ENCODE measurements around the gene KBTBD7.

Gene KBTBD7, protein sequence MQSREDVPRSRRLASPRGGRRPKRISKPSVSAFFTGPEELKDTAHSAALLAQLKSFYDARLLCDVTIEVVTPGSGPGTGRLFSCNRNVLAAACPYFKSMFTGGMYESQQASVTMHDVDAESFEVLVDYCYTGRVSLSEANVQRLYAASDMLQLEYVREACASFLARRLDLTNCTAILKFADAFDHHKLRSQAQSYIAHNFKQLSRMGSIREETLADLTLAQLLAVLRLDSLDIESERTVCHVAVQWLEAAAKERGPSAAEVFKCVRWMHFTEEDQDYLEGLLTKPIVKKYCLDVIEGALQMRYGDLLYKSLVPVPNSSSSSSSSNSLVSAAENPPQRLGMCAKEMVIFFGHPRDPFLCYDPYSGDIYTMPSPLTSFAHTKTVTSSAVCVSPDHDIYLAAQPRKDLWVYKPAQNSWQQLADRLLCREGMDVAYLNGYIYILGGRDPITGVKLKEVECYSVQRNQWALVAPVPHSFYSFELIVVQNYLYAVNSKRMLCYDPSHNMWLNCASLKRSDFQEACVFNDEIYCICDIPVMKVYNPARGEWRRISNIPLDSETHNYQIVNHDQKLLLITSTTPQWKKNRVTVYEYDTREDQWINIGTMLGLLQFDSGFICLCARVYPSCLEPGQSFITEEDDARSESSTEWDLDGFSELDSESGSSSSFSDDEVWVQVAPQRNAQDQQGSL

DNA sequence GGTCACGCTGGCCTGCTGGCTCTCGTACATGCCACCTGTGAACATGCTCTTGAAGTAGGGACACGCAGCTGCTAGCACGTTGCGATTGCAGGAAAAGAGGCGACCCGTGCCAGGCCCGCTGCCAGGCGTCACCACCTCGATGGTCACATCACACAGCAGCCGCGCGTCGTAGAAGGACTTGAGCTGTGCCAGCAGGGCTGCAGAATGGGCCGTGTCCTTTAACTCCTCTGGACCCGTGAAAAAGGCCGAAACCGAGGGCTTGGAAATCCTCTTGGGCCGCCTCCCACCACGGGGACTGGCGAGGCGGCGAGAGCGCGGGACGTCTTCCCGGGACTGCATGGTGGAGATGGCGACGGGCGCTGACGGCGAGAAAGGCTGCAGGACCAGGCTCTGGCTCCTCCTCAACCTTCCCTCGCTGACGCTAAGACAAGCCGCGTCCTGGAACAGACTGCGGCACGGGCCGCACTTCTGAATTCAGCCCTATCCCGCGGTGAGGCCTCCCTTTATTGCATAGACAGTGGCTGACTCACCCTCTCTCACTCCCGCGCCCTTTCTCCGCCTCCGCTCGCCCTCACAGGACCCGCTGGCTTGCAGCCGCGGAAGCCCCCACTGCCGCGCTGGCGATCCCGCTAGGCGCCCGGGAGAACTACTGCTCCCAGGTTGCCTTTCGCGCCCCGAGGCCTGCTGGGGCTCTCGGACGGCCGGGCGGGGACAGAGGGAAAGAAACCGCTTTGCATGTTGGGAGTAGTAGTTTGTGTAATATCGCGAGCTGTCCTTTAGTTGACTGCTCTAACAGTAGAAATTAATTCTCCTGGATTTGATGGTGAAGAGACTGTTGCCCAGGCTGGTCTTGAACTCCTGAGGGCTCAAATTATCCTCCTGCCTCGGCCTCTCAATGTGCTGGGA, at the start of gene KBTBD7:
Gene KBTBD7 (minus strand): TSS at position 651 of the 906 bp plus-strand sequence. CDS start 312 bp downstream, at position 339.
- DNase-seq = peak; percentile 92

DNA sequence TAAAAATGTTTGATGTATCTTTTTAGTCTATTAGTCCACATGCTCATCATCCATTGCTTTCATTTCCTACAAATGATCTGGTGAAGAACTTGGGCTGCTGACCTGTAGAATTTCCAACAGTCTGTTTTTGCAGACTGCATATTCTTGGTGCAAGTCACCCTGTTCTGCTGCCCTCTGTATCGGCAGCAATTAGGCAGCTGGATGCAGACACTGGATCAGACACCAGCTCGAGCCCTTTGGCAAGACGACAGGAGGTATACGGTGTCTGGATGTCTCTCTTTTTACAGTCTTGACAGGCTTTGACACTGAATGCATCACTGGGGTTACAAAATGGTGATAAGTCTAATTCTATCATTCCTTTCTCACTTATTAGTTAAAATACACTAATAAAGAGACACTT, 47.3 kb upstream of the KBTBD7 start:
- no peak for DNase-seq

DNA sequence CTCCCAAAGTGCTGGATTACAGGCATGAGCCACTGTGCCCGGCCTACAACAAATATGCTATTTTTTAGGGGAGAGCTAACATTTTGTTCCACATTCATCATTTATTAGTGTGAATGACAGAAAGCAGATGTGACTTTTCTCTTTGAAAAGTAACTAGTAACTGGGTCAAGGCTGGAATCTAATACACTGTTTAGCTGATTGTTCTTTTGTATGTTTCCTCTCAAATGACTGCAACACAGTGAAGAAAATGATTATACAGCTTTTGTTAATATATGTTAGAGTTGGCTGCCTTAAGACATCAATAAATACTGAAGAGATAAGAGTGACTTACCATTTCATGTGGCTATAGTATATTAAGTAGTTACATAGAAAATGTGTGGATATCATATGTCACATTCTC, 42.0 kb upstream of the KBTBD7 start:
- no peak for DNase-seq

DNA sequence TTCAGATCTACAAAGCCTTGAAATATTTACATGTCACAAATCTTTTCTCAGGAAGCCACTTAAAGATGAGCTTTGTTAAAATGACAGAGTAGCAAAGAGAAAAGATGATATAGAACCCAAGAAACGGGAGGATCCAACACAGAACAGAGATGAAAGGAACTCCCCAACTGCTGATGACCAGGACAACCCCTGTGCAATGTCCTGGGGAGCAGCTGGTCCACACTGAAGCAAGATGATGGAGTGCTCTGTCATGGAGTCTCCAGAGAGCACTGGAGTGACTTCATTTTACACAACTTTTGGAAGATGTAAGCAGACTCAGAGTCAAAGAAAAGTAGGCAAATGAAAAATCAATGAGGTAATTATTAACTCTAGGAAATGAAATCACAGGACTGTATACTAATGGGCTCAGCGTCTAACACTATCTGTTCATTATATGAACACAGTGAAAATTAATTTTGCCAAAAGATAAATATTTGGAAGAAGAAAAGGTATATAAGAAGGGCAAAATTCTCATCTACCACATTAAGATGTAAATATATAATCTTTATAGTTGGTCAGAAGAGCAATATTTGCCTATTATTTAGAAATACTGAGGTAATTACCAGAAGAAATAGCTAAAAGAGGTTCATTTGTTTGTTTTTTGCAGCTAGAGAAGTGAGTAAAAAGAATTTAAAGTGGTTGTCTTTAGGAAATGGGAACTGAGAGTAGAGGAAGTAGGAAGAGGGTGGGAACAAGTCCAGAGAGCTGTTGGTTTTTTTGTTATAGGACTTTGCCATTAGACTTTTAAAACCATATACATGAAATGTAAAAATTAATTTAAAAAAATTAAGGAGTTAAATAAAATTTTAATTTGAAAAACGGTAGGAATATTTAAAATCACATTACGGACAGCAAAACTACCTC, 38.5 kb upstream of the KBTBD7 start:
- peak; percentile 65 for DNase-seq

DNA sequence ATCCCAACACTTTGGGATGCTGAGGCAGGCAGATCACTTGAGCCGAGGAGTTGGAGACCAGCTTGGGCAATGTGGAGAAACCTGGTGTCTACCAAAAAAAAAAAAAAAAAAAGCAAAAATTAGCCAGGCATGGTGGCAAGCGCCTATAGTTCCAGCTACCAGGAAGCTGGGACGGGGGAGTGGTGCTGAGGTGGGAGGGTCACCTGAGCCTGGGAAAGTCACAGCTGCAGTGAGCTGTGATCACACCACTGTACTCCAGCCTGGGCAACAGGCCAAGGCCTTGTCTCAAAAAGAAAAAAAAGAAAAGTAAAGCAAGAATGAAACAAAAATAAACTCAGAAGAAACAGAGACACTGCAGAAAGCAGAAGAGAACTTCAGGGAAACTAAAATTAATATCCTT, 37.4 kb upstream of the KBTBD7 start:
- no peak for DNase-seq

DNA sequence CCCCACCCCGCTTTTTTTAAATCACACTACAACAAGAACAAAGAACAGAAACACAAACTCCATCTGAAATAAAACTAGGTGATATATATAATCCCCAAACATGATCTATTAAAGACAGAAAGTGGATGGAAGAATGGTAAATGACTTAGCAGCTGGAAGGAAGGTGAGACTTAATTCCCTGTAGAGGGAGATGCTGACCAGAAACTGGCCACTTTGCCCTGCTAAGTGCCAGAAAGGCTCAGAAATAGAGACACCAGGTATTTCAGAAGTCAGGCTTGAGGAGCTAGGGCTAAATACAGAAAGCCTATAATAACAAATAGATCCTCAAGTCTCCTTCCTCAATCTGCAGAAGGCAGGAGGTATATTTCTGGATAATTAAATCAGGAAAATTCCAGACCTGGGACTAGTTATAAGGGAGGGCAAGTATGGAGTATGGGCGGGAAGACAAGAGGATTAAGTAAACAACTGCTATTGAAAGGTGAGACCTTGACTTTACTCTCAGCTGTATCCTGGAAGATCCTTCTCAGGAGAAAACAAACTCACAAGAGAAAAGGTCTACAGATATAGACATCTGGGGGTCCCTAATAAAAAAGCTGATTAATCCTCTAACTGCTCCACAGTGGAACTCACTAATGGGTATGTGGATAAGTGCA, 36.8 kb upstream of the KBTBD7 start:
- no peak for DNase-seq

DNA sequence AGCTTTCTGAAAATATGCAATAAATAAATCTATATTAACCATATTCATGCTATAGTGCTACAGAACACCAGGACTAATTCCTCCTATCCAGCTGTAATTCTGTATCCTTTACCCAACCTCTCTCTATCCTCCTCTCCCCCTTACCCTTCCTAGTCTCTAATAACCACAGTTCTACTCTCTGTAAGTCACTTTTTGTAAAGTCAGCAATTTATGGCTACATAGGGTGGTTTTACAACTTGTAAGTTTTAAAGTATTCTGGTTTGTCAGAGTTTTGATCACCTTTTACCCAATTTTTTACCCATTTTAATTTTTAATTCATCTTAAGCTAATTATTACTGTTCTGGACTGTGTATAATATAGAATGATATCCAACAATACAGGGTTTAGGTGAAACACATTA, 35.0 kb upstream of the KBTBD7 start:
- no peak for DNase-seq

DNA sequence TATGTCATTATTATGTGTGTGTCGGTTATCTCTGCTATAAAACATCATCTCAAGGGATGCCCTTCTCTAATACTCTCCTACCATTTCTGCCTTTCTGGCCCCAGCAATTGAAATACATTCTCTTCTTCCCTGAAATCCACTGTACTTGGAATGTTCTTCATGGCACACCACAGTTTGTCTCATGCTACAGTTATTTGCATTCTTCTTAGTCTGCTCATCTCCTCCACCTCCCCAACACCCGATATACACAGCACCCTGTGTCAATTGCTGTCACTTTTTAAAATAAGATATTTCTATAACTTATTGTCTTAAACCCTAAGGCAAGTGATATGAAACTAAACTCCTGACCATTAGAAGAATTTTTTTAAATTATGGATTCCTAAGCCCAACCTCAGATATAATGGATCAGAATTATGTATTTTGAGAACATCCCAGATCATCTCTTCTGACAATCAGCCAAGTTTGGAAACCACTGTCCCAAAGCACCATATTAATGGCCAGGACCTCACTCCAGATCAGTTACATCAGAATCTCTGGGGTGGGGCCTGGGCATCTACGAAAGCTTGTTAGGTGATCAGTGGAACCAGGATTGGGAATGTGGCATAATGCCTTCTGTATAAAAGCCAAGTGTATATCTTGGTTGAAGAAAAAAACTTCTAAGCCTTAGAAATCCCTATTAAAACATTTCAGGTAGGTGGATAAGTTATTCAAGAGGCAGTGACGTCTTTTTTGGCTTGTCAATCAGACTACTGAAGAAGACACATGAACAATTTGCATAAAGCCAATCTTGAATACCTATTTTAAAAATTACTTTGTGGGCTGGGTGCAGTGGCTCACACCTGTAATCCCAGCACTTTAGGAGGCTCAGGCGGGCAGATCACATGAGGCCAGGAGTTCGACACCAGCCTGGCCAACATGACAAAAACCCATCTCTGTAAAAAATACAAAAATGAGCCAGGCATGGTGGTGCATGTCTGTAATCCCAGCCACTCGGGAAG, 30.0 kb upstream of the KBTBD7 start:
- DNase-seq = no peak

DNA sequence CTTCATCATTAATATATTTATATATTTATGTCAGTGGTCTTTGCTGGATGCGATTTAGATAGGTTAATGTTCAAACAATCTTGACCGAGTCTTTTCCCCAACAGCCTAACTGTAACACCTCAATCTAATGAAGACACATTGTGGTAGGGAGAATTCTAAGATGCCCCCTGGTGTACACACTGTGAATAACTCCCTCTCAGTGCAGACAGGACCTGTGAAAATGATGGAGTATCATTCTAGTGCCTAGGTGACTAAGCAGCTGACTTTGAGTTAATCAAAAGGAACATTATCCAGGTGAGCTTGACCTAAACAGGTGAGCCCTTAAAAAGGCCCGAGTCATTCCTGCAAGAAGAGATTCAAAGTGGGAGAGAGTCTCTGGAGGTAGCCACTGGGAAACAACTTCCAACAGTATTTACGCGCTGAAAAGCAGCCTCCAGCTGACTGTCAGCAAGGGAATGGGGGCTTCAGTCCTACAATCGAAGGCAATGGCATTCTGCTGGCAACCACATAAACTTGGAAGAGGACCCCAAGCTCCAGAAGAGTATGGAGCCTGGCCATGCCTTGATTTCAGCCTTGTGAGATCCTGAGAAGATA, 28.0 kb upstream of the KBTBD7 start:
- DNase-seq = peak; percentile 43

DNA sequence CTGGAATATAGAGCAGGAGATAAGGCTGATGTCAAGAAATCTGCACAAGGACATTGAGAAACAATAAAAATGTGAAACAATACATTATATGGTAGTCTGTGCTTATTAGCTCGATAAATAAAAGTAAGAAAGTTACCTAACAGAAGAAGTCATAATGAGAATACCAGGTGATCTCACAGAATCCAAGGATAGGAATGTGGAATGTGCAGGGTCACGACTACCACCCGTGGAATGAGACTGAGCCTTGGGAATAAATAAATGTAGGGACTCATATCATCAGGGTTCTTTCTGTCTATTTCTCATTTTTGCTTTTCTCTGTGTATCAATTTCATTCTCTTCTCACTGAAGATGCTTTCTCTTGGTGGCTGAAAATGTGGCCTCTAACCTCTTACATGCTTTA, 26.0 kb upstream of the KBTBD7 start:
- DNase-seq = no peak

DNA sequence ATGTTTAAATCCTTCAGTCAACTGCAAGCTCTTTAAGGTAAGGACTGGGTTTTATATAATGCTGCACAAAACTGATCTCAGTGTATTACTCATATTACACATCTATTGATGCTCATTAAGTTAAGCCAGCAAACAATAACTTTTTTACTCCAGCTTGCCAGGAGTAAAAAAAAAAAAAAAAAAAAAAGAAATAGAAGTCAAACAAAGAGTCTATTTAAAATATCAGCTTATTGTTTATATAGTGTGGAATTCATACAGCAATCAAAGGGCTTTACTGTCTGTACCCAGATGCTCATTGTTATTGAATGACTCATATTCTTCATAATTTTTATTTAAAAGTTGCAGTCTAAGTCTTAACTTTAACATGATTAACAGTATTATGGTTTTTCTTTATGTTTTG, 21.8 kb upstream of the KBTBD7 start:
- no peak for DNase-seq

DNA sequence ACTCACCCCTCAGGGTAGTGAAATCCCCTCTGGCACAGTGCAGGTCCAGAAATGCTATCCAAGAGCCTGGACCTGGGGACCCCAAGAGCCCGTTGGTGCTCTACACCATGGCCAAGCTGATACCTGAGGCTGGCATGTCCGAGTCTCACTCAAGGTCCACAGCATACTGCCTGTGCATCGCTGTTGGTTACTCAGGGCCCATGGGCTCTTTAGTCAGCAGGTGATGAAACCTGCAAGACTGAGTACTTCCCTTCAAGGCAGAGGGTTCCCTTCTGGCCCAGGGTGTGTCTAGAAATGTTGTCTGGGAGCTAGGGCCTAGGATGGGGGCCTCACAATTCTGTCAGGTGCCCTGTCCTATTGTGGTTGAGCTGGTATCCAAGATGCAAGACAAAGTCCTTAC, 19.6 kb upstream of the KBTBD7 start:
- no peak for DNase-seq

DNA sequence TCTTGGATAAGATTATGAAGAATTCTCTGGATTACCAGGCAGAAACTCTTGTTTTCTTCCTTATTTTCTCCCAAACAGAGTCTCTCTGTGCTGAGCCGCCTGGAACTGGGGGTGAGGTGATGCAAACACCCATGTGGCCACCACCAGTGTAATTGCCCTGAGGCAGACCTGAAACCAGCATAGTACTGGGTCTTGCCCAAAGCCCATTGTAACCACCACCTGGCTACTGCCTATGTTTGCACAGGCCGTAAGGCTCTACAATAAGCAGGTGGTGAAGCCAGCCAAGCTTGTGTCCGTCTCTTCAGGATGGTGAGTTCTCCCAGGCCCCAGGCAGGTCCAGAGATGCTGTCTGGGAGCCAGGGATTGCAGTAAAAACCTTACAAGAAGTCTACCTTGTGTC, 18.9 kb upstream of the KBTBD7 start:
- DNase-seq = no peak

DNA sequence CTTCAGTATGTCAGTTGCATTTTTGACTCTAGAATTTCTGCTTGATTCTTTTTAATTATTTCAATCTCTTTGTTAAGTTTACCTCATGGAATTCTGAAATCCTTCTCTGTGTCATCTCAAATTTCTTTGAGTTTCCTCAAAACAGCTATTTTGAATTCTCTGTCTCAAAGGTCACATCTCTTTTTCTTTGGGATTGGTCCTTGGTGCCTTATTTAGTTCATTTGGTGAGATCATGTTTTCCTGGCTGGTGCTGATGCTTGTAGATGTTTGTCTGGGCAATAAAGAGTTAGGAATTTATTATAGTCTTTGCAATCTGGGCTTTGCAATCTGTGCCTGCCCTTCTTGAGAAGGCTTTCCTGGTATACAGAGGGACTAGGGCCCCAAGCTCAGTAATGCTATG, 18.5 kb upstream of the KBTBD7 start:
- no peak for DNase-seq

DNA sequence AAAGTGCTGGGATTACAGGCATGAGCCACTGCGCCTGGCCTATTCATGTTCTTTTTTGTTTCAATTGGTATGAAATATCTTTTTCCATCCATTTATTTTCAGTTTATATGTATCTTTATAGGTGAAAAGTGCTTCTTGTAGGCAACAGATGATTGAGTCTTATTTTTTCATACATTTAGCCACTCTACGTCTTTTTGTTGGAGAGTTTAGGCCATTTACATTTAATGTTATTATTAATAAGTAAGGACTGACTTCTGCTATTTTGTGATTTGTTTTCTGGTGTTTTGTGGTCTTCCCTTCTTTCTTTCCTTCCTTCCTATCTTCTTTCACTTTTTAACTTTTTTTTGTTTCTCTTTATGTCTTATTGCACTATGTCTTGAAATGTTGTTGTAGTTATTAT, 16.7 kb upstream of the KBTBD7 start:
- no peak for DNase-seq

DNA sequence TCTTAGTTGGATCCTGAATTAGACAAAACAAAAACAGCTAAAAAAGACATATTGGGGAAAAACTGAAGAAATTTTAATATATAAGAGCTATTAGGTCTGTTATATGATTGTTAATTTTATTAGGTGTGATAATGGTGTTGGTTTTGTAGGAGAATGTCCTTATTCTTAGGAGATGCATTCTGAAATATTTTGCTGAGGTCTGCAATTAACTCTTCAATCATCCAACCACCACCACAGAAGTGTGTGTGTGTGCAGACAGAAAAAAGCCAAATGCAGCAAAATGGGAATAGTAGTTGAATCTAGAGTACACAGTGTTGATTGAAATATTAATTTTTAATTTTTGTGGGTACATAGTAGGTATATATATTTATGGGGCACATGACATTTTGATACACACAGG, 12.1 kb upstream of the KBTBD7 start:
- DNase-seq = no peak

DNA sequence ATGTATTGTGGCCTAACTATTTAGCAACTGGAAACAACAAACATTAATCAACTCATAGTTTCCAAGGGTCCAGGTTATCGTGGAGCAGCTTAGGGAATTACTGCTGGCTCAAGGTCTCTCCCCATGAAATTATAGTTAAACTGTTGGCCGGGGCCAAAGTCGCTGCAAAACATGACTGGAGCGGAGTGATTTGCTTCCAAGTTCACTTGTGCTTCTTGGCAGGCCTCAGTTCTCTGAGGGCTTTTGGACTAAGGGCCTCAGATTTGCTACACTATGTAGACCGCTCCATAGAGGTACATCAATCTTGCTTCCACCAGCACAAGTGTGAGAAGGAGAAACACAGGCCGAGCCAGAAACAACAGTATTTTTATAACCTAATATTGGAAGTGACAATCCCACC, 9.4 kb upstream of the KBTBD7 start:
- DNase-seq = no peak

DNA sequence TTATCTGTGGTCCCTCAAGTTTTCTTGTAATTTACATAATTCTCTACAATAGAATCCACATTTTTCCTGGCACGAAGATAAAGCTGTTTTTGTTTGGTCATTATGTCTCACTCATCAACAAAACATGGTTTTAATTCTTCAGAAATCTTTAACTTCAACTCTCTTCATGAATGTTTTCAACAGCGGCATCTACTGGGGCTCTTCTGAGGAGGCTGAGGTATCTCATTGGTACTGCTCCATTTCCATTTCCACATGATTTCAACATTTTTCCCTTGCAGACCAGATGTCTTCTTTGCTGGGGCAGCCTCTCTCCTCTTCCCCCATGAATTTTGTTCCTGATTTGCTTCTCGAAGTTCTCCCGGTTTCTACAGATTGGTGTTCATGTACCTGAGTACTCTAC, 5.8 kb upstream of the KBTBD7 start:
- DNase-seq = no peak

DNA sequence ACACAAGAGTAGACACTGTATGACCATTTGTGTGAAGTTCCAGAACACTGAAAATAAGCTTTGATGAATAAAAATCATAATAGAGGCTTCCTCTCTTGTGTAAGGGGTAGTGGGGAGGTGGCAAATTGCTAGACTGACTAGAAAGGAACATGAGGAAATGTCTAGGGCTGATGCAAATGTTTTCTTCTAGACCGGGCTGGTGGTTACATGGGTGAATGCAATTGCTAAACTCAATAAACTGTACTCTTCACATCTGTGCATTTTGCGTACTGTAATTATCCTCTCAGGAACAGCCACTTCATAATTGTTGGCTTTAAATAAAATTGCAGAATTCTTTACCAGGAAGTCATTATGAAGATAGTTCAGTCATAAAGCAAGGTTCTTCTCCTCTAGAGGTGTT, 5.2 kb upstream of the KBTBD7 start:
- DNase-seq = peak; percentile 6

DNA sequence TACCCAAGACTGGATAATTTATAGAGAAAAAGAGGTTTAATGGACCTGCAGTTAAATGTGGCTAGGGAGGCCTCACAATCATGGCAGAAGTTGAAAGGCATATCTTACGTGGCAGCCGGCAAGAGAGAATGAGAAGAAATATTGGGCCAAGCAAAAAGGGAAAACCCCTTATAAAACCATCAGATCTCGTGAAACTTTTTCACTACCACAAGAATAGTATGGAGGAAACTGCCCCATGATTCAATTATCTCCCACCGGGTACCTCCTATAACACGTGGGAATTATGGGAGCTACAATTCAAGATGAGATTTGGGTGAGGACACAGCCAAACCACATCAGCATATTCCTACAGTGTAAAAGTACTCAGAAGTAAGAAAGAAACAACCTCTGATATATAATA, 4.7 kb upstream of the KBTBD7 start:
- no peak for DNase-seq

Measured in MV-4-11 (cell line).